Measurements from ENCODE around the gene PSMC1. TPM values are rescaled to one million over a fixed set of nuclear protein-coding genes. Genes with fewer than 3 reads are reported as not detected.

PSMC1 gene
- polyA plus RNA-seq, 1 of the 3 experiments (the other 2 are of a cell fraction) = 102 TPM

- WGBS (ENCODE audit: low lambda C conversion rate) = 83% methylated on average over 8 of the region's 8 CpGs
- ChIA-PET POLR2A (no interaction called here), CTCF (interaction anchor here (1.1 kb wide), 1 partner anchor 19 kb away, joined by 3 read pairs; no protein-coding TSS in a partner anchor)
These were observed 7.5 kb downstream of the PSMC1 start for GRCh38 chr14:90263748-90264449.

More at GRCh38 chr14:90263748-90264449, 7.5 kb downstream of the PSMC1 start:
- H3F3A ChIP-seq (replicated peaks; ENCODE audit: insufficient read depth) = peaks cover 13% of the 10 kb centered on the region
- no peak overlapping the region for H3K9ac ChIP-seq
- H3K27ac ChIP-seq (ENCODE audit: low read depth in 2 of 2, low read length in 1 of 2) = no peak overlapping the region
- TF ChIP-seq MEF2A (IDR thresholded peaks at IDR 0.05; ENCODE audit: borderline replicate concordance, low read depth) (no peak), PBX3 (IDR thresholded peaks at IDR 0.05) (no peak), FOXJ3 (CRISPR knock-in tag; IDR thresholded peaks at IDR 0.05) (no peak), GABPA (IDR thresholded peaks at IDR 0.05; ENCODE audit: low read depth) (no peak), IRF3 (IDR thresholded peaks at IDR 0.05; ENCODE audit: low read depth, low read length) (no peak), ELF1 (IDR thresholded peaks at IDR 0.05) (no peak), CTCF (IDR thresholded peaks at IDR 0.05) (no peak), CHD2 (IDR thresholded peaks at IDR 0.05; ENCODE audit: low read length, partially characterized antibody) (no peak), RXRA (IDR thresholded peaks at IDR 0.05; ENCODE audit: borderline replicate concordance, low read depth) (no peak), RCOR1 (IDR thresholded peaks at IDR 0.05; ENCODE audit: low read length) (no peak), MXI1 (IDR thresholded peaks at IDR 0.05; ENCODE audit: low read depth, low read length) (no peak), FOXM1 (IDR thresholded peaks at IDR 0.05; ENCODE audit: low read depth) (no peak), TAF1 (IDR thresholded peaks at IDR 0.05; ENCODE audit: borderline replicate concordance, low read depth, low read length) (no peak), RFX5 (IDR thresholded peaks at IDR 0.05; ENCODE audit: low read length) (no peak), JUND (IDR thresholded peaks at IDR 0.05) (no peak)
- DNase-seq = no peak
- no peak overlapping the region for H3K4me2 ChIP-seq
- H3K4me1 ChIP-seq (ENCODE audit: control insufficient read depth in 1 of 2, insufficient read depth in 2 of 2, low read depth in 1 of 2, low read length in 1 of 2) = no peaks in the 10 kb centered on the region
- peaks cover 73 to 85% of the 10 kb centered on the region in 2 experiments for H3K36me3 ChIP-seq (replicated peaks in 1 of 2; ENCODE audit: control insufficient read depth in 1 of 2, insufficient read depth in 2 of 2, low read length in 1 of 2)
- no peak overlapping the region for H2AFZ ChIP-seq (ENCODE audit: low read depth)
- H3K27me3 ChIP-seq (ENCODE audit: insufficient read depth) = no peaks in the 10 kb centered on the region
- H3K9me2 ChIP-seq = no peaks in the 10 kb centered on the region
- H3K79me2 ChIP-seq (ENCODE audit: insufficient read depth) = peaks cover 33% of the 10 kb centered on the region
- no peaks in the 10 kb centered on the region for H3K9me3 ChIP-seq
- peaks cover 2% of the 10 kb centered on the region; the same call in 1 of the 2 replicates for H4K20me1 ChIP-seq (ENCODE audit: insufficient read depth)
- no peak overlapping the region for H3K4me3 ChIP-seq (ENCODE audit: low read depth in 2 of 2, low read length in 1 of 2)
